CMK (cell line): Measurements from ENCODE around the gene SMC1B.
"Not testable (repeated sequence)": the region's sequence is repeated elsewhere in the genome, so short reads cannot be mapped to it uniquely, and the experiment has no call there.

Experiments used
- DNase-seq: peaks from one replicate; pipeline ENCODE4 v3.0.0-alpha.2; 2010; ENCODE audit warnings: low read depth

Gene SMC1B

DNA sequence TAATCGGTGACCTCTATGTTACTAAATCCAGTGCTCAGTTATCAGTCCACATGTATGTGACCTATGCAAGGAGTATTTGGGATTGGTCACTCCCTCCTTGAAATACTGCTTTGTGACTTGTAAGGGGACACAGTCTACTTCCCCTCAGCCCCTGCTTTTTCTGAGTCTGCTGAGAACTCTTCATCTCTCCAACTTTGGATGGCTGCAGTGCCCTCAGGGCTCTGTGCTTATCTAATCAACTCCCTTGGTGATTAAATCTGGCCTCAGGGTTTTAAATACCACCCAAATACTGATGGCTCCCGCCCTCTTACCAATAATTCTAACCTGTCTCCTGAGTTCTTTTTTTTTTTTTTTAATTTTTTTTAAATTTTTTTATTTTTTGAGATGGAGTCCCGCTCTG is 63.5 kb downstream of the SMC1B start:
- DNase-seq, result no peak

DNA sequence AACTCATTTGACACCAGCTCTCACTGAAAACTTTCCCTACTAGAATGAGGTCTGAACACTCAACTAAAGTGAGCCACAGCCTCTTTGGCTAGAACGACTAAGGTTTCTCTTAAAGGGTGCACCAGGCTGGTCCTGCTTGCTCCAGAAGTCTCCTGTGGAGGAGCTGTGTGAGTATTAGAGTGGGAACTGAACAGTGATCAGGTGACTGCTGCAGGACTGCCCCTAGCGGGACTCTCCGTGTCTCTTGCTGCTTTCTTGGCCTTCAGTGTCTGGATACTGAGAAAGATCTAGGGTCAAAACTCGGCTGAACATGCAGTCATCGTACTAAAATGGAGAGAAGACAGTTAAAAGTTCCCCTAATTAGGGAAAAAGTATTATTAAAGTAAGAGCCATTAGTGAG is 69.1 kb downstream of the SMC1B start:
- no peak for DNase-seq

DNA sequence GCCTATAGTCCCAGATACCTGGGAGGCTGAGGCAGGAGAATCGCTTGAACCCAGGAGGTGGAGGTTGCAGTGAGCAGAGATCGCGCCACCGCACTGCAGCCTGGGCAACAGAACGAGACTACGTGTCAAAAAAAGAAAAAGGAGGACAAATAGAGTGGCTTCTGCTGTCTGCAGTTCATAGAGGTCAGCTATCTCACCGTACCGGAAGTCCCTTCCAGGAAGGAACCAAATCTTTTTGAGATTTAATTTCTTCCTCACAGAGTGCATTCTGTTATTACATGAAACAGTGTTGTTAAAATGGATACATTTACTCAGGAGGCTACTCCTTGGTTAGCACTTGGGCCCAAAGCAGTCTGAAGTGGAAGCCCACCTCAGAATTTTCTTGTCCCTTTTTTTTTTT is 70.3 kb downstream of the SMC1B start:
- DNase-seq, result no peak

DNA sequence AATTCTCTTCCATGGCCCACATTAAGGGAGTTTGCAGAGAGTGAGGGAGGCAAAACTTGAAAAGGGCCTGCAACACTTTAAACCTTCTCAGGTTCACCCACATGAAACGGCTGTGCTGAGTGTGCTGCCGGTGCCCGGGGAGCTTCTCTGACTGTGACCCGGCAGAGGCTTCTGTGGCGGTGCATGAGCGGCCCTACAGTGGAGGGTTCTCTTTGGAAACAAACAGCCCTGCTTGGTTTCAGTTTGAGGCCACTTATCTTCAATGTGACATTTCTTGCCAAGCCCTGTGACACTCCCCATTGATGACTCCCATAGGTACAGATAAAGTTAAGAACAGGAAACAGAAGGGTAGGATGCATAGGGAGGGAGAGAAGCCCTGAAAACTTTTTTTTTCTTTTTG is 71.9 kb downstream of the SMC1B start:
- DNase-seq, result no peak

DNA sequence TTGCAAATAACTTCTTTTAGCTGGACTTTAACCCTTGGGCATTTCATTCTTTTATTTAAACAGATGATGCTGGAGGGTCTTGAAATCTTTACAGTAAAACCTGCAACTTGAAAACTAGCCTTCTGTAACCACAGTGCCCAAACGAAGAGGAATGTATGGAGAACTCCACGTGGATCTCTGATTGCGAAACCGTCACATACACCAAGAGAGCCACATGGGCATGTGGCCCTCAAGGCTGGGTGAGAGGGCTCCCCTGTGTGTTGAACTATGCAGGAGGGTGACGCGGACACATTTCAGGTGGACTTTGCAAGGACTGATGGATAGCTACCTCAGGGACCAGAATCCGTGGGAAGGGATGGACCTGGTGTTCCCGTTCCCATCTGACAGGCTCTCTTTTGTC is 73.1 kb downstream of the SMC1B start:
- no peak for DNase-seq

DNA sequence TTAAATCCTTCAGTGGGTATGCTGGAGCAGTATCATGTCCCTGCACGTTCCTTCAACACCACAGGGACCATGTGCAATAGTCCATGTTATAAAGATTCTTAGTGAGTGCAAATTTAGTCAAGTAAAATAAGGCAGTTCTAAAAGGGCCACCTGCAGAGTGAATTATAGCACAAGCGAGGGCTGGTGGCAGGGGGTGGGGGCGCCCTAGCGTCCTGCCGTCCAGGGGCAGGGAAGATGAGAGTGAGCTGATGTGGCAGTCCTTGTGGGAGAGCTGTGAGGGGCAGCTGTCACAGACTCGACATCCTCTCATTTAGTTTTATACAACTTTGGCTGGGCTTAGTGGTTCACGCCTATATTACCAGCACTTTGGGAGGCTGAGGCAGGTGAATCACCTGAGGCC is 74.6 kb downstream of the SMC1B start:
- DNase-seq, result no peak

DNA sequence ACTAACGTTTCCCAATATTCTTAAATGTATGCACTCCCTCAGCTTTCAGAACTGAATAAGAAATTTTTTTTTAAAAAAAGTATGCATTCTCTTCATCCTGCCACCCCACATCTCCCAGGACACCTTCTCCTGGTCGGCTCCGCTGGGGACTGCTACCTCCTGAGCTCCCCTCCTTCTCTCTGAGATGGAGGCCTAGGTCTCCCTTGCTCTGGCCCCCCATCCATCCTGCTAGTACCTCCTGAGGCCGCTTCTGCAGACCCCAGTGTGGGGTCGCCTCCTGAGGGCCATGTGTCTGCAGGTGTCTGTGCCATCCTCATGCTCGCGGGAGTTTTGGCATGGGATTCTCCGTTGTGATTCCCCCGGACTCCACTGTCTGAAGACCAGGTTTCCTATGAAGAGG is 75.9 kb downstream of the SMC1B start:
- DNase-seq, result no peak

DNA sequence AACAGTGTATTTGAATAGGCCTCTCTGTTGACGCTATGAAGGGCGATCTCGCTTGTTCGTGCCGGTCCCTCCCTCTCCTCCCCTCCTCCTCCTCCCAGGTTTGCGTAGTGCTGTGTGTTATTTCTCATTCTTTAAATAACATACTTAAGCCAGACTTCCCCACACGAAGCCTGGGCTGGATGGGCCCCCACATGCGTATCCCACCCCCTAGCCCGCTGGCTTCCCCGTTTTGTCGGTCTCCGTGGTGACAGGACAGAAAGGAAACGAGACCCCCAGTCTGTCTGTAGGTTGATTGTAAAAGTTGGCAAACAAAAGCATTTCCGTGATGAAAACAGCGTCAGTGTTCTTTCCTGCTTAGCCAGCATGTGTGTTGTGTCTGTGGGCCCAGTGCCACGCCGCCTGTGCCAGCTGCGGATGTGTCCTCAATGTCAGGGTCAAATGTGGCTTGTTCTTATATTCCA is 76.4 kb downstream of the SMC1B start:
- DNase-seq, result no peak

DNA sequence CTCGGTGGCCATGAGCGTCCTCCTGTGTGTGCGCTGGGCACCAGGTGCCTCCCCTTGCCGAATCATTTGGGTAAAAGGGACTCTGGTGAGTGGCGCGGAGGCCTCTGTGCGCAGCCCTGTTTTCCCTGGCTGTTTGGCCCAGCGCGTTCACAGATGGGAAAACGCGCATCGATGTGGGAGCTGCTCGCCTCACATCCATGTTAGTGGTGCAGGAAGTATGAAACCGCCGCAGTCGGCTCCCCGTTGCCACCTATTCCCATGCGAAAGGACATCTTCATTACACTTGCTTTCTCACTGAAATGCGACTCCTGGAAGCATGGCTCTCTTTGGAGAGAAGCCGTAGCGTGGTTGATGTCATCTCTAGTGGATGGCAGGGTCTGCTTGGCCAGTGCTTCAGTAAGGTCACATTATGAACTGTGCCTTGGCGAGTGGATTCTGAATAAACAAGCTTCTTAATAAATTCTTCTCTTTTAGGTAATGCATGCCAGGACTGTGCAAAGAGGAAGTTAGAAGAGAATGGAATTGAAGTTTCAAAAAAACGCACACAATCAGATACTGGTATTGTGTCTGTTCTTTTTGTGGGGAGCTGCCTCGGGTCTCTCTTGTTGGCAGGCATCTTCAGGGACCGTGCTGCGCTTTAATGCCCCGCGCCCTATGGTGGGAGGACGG is 77.4 kb downstream of the SMC1B start:
- no peak for DNase-seq

DNA sequence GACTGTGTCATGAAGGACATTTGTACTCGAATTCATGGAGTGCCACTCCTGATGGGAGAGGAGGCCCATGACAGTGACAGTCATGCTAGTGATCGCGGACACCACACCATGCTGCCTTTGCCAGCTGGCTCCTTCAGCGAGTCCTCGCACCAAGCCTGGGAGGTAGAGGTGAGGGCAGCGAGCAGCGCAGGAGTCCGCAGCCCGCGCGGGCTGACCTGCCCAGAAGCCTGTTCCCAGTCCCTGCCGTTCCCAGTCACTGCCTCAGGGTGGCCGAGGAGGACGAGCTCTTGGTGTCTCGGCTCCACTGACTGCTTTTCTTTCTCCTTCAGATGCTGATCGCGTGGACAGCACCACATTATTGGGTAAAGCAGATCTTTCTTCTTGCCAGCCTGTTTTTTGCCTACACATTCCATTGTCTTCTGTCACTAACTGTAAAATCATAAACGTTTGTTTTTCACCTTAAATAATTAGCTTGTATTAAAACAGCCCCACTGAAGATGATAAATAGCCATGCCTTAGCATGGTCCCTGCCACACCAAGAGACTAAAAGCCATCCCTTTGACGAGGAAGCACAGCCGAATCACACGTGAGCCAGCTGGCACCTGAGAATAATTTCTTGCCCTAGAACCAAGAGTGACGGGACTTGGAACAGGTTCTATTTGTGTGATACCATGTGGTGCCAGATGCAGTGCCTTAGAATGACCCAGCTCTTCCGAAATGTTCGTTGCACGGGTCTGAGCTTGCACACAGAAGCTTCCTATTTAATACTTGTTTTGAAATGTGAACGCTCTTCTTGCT is 78.2 kb downstream of the SMC1B start:
- DNase-seq, result no peak

DNA sequence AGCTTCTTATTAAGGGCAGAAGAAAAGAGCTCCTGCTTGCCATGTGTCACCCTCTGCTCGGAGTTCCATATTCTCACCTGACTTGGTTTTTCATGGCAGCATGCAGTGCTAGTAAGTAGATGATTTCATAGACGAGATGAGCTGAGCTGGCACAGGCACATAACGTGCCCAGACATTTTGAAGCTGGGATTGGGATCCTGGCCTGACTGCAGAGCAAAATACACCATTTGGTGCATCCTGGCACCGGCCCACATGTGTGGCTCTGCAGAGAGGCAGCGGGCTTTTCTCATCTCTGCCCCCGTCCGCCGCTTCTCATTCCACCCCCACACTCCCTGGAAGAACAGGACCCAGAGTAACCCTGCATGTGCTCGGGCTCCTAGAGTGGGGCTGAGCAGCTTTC is 78.9 kb downstream of the SMC1B start:
- DNase-seq, result no peak

DNA sequence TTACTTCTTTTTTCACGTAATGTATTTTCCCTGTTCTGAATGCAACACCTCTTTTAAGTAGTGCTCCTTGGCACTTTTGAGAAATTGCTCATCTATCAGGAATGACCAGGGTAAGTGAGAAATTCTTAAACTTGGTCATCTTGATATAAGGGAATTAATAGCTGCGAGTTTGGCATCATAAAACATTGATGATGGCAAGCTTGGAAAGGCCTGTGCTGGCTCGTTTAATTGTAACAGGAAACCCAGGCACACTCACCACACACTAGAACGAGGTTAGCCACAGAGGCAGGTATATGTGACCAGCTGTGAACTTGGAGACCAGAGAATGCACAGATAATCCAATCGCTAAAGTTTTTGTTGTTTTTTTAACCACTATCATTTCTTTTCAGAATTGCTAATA is 79.3 kb downstream of the SMC1B start:
- DNase-seq, result no peak

DNA sequence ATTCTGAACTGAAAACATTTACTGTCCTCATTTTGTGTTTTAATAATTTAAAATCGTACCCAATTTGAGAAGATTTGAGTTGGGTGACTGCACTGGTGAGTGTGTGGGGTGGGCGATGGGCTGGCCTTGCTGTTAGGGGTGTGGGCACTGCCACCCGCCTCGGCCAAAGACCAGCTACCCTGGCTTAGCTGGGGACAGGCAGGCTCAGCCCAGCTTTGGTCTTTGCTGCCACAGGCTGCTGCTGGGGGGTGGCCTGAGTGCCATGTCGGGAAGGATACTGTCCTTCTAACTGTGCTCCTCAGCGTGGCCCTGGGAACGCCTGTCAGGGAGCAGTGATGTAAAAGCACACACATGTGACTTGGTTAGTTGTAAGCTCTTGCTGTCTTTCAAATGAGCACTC is 81.4 kb downstream of the SMC1B start:
- no peak for DNase-seq

DNA sequence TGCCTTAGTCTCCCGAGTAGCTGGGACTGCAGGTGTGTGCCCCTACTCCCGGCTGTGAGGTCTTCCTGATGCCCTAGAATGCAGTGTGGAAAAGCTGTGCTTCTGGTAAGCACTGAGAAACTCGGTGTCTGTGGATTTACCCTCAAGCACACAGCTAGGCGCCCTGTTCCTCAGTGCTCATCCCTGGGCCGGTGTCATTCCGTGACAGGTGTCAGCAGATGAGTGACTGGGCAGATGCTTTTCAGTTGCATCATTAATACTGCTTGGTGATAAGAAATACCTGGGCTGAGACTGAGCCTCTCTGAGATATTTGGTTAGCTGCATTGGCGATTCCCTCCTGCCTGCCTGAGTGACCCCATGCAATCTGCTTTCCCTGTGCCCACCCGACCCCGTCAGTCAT is 81.9 kb downstream of the SMC1B start:
- no peak for DNase-seq

DNA sequence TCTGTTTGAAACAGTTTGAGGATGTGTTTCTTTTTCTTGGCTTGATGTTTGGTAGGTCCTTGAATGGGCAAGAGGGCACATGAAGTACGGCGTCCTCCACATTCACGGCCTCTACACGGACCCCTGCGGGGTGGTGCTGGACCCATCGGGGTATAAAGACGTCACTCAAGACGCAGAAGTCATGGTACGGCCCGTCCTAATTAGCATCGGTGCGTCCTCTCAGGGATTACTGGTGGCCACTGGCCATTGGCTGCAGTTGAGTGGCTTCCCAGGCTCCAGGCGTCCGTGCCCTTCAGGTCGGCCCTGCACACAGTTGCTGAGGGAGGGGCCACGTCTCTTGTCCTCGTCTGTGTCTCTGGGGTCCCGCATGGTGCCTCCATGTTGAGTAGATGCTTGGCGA is 82.9 kb downstream of the SMC1B start:
- no peak for DNase-seq

DNA sequence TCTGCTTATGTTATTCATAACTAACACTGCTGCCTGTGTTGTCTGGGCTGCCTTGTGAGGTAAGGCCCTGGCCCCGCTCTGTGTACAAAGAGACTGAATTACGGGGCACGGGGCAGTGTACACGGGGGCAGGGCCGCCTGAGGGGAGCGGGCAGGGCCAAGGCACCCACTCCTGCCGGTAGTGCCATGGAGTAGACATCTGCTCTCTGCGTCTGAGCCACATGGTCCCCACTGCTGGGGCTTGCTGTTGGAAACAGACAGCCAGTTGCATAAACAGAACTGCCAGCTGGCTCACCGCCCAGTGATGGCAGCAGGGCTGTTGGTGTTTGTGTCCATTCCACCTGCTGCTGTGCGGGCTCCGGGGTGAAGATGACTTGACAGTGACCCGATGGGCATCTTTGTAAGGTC is 83.9 kb downstream of the SMC1B start:
- no peak for DNase-seq

DNA sequence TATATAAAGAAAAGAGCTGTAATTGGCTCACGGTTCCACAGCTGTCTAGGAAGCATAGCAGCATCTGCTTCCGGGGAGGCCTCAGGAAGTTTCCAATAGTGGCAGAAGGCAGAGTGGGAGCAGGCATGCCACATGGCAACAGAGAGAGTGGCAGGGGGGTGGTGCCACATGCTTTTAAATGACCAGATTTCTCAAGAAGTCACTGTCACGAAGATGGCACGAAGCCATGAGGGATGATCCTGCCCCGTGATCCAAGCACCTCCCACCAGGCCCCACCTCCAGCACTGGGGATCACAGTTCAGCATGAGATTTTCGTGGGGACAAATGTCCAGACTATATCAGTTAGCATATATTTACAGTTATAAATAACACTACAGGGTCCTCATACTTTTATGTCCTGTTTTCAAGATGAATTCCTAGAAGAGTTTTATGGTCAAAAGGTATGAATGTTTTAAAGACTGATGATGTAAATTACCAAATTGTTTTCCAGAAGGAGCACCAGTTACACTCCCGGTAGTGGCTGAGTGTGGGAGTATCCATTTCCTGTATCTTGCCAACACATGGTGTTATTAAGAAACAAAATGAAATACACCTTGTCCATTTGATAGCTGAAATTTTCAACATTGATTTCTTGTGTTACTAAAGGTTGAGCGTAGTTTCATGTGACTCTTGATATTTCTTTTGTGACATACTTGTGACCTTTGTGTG is 84.4 kb downstream of the SMC1B start:
- no peak for DNase-seq

DNA sequence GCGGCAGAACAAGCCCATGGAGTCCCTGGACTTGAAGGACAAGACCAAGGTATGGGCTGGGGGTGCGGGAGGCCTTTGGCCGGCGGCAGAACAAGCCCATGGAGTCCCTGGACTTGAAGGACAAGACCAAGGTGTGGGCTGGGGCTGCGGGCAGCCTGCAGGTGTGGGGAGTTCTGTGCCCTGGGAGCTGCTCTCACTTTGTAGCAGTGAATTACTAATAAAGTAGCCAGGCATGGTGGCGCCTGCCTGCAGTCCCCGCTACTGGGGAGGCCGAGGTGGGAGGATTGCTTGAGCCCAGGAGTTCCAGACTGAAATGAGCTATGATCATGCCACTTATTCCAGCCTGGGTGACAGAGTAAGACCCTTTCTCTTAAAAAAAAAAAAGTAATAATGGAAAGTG is 85.1 kb downstream of the SMC1B start:
- not testable (repeated sequence) for DNase-seq

DNA sequence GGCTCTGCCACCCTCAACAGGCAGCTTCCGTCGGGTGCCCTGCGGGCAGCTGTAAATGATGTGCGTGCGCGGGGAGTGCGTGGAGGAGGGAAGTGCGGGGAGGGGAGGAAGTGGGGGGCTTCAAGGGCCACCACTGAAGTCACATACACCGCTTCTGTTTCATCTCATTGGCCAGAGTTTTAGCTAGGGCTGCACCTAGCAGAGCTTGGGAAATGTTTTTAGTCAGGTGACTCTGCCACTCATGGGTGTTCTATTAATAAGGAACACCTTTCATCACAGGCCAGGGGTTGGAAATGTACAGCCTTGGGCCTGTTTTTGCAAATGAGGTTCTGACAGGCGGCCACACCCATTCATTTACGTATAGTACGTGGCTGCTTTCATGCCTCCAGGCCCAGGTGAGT is 89.1 kb downstream of the SMC1B start:
- DNase-seq, result no peak

DNA sequence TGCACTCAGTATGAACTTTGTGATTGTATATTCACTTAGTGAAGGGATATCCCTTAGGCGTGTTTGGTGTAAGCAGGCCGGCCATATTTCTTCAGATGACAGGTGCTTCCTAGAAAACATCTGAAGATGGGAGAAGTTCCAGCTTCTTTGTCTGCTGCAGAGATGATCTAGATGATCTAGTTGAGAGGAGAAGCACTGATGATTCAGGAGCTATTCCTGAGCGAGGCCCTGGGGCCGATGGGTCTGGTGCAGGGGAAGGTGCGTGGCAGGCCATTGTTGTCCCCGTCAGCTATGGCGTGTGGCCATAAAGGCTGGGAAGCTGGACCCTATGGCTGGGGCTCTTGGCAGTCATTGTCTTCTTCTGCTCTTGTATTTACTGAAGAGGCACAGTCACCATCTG is 89.7 kb downstream of the SMC1B start:
- no peak for DNase-seq

DNA sequence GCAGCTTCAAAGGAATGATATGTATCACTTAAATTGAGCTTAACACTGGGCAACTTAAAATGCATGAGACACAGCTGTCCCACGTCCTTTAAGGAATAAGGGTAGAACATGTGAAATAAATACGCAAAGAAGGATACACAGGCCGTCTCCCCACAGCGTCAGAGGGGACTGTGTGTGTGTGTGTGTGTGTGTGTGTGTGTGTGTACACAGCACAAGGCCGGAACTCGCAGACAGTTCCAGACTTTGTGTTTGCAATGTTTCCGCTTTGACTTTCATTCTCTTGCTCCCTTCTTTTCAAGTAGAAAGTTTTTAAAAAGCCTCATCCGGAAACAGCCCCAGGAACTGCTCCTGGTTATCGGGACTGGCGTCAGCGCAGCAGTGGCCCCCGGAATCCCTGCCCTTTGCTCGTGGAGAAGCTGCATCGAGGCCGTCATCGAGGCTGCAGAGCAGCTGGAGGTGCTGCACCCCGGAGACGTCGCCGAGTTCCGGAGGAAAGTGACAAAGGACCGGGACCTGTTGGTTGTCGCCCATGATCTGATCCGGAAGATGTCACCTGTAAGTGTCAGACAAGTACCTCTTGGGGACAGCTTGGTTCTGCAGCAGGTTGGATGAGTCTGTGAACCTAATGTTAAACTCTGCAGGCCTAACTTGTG is 90.4 kb downstream of the SMC1B start:
- no peak for DNase-seq

DNA sequence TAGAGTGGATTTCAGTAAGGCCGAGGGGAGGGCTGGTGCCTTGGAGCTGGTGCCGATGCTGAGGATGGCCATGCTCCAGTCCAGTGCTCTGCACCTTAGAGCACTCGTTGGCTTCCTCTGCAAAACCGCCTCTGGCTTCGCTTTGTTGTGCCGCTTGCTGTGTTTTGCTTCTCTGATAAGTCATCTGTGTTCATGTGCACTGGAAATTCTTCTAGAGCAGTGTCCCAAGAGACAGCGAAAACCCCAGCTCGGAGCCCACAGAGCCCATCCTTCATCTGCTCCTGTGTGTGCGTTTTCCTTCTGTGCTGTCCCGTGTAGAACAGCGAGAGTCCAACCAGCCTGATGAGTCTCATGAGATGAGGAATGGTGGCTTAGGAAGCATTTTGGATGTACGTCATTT is 91.6 kb downstream of the SMC1B start:
- DNase-seq, result no peak
